Loucy (cell line): ENCODE results near the gene FZD1.

Experiments
- EZH2phosphoT487 ChIP-seq: fragments of 200-600 bp; IDR thresholded peaks from 2 replicates; pipeline ENCODE4 v1.6.1; 2018; ENCODE audit warnings: antibody characterized with exemption, mild to moderate bottlenecking, moderate library complexity, borderline replicate concordance
- TF ChIP-seq, protein P1 (sequence below): fragments of 200-600 bp; sonication (generic); conservative IDR thresholded peaks from 2 replicates; pipeline ENCODE4 v1.5.1; 2014; ENCODE audit warnings: mild to moderate bottlenecking, antibody characterized with exemption, low read length

GRCh38 chr7:91233212-91233611 lies 31.0 kb upstream of the FZD1 start:
- TF ChIP-seq, protein P1, sequence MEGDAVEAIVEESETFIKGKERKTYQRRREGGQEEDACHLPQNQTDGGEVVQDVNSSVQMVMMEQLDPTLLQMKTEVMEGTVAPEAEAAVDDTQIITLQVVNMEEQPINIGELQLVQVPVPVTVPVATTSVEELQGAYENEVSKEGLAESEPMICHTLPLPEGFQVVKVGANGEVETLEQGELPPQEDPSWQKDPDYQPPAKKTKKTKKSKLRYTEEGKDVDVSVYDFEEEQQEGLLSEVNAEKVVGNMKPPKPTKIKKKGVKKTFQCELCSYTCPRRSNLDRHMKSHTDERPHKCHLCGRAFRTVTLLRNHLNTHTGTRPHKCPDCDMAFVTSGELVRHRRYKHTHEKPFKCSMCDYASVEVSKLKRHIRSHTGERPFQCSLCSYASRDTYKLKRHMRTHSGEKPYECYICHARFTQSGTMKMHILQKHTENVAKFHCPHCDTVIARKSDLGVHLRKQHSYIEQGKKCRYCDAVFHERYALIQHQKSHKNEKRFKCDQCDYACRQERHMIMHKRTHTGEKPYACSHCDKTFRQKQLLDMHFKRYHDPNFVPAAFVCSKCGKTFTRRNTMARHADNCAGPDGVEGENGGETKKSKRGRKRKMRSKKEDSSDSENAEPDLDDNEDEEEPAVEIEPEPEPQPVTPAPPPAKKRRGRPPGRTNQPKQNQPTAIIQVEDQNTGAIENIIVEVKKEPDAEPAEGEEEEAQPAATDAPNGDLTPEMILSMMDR, result no peak
- TF ChIP-seq EZH2phosphoT487, result no peak
